Activated CD4-positive, alpha-beta T cell treated with anti-CD3 and anti-CD28 coated beads, Interleukin-10, Interleukin-2, amounts not matched to agents 100 ng/mL and 50 ng/mL, durations not matched to agents 16 hours and 8 hours (primary cell): ENCODE results near the gene ARL8B.

Source experiments
- DNase-seq: peaks from one replicate; pipeline ENCODE4 v3.0.0-alpha.2; 2020

The ARL8B gene

GRCh38 chr3:5188419-5189221, 66.5 kb downstream of the ARL8B start:
- DNase-seq = peak; percentile 71

GRCh38 chr3:5190147-5190791, 68.2 kb downstream of the ARL8B start:
- peak; percentile 80 for DNase-seq

GRCh38 chr3:5191555-5192304, 69.6 kb downstream of the ARL8B start:
- peak; percentile 51 for DNase-seq

GRCh38 chr3:5192571-5193365, 70.7 kb downstream of the ARL8B start:
- DNase-seq = peak; percentile 65

GRCh38 chr3:5194341-5194740, 72.2 kb downstream of the ARL8B start:
- DNase-seq = peak; percentile 58

GRCh38 chr3:5194801-5195509, 72.9 kb downstream of the ARL8B start:
- DNase-seq = peak; percentile 89

GRCh38 chr3:5195605-5196004, 73.5 kb downstream of the ARL8B start:
- DNase-seq = peak; percentile 74

GRCh38 chr3:5197022-5197421, 74.9 kb downstream of the ARL8B start:
- no peak for DNase-seq

- peak; percentile 86 for DNase-seq
Observed at GRCh38 chr3:5197470-5198312, 75.6 kb downstream of the ARL8B start.

GRCh38 chr3:5198313-5198677, 76.2 kb downstream of the ARL8B start:
- DNase-seq = no peak

GRCh38 chr3:5198986-5199731, 77.1 kb downstream of the ARL8B start:
- peak; percentile 65 for DNase-seq

- no peak for DNase-seq
Observed at GRCh38 chr3:5201536-5201935, 79.4 kb downstream of the ARL8B start.

GRCh38 chr3:5202222-5202621, 80.1 kb downstream of the ARL8B start:
- DNase-seq = no peak

- peak; percentile 44 for DNase-seq
Observed at GRCh38 chr3:5205165-5205941, 83.3 kb downstream of the ARL8B start.

- no peak for DNase-seq
Observed at GRCh38 chr3:5210926-5211325, 88.8 kb downstream of the ARL8B start.

GRCh38 chr3:5212628-5213573, 90.8 kb downstream of the ARL8B start:
- DNase-seq = no peak

- no peak for DNase-seq
Observed at GRCh38 chr3:5213574-5213966, 91.5 kb downstream of the ARL8B start.

GRCh38 chr3:5214352-5214751, 92.3 kb downstream of the ARL8B start:
- DNase-seq = no peak
